Measurements from ENCODE around the gene CD300LF.

The CD300LF gene

DNA sequence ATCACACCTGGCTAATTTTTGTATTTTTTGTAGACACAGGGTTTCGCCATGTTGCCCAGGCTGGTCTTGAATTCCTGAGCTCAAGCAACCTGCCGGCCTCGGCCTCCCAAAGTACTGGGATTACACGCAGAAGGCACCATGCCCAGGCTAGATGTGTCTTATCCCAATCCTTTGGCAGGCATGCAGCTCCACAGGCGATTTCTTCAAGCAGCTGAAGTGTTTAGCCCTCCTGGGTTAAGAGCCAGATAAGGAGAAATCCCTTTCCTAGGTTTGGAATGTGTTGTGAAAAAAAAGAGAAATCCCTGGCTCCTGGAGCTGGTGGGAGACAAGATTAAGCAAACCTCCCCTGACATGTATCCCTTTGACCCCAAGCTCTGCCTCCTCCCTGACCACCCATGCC lies 33.7 kb upstream of the CD300LF start:
- TF ChIP-seq ZFX (IDR thresholded peaks at IDR 0.05; ENCODE audit: borderline replicate concordance), result no peak
- TF ChIP-seq, protein P1, sequence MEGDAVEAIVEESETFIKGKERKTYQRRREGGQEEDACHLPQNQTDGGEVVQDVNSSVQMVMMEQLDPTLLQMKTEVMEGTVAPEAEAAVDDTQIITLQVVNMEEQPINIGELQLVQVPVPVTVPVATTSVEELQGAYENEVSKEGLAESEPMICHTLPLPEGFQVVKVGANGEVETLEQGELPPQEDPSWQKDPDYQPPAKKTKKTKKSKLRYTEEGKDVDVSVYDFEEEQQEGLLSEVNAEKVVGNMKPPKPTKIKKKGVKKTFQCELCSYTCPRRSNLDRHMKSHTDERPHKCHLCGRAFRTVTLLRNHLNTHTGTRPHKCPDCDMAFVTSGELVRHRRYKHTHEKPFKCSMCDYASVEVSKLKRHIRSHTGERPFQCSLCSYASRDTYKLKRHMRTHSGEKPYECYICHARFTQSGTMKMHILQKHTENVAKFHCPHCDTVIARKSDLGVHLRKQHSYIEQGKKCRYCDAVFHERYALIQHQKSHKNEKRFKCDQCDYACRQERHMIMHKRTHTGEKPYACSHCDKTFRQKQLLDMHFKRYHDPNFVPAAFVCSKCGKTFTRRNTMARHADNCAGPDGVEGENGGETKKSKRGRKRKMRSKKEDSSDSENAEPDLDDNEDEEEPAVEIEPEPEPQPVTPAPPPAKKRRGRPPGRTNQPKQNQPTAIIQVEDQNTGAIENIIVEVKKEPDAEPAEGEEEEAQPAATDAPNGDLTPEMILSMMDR (IDR thresholded peaks at IDR 0.05), result no peak
- no peak overlapping the region for H3K27ac ChIP-seq

DNA sequence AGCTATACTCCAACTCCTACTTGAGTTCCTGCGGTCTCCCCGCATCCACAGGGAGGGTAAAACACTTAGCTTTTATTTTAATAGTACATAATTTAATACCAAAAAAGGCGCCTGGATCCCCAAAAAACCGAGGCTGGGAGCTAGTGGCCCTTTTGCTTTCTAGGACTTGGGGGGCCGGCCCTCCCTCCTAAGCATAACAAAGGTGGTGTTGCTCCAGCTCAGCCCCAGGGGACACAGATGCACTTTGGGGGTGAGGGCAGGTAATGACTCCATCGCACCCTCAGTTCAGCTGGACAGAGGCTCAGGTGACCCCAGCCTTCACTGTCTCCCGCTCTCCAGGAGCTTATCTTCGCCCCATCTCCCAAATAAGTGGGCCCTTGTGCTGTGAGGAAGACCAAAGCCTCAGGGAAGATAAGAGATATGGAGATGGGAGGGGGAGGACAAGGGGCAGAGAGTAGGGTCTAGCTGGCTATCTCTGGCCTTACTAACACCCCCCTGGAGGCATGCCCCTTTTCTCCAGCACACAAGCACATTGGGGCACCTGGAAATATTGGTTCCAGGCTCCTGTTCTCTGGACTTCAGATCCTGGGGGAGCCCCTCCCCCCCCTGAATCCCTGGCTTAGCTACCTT lies 32.9 kb upstream of the CD300LF start:
- H3K27ac ChIP-seq, result no peak overlapping the region

DNA sequence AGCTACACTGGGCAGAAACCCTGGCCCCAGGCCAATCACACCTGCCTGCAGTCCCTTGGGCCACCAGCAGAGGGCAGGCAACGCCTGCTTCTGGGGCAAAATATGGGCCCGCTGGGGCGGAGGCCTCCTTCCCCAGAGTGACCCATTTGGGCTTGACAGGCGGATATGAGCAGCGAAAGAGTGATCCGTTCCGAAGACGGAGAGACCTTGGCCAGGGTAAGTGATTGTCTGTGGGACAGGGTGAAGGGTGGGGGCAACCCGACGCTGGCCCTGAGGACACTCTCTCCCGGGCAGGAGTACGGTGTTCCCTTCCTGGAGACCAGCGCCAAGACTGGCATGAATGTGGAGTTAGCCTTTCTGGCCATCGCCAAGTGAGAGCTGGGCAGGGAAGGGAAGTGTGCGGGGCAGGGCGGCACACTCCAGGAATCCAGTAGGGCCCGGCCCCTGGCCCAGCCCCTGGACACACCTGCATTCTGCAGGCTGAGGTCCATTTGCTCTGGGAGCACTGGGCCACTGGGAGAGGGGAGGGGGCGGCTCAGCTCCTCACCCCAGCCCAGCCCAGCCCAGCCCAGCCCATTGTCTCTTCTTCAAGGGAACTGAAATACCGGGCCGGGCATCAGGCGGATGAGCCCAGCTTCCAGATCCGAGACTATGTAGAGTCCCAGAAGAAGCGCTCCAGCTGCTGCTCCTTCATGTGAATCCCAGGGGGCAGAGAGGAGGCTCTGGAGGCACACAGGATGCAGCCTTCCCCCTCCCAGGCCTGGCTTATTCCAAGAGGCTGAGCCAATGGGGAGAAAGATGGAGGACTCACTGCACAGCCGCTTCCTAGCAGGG lies 32.2 kb upstream of the CD300LF start:
- H3K27ac ChIP-seq, result no peak overlapping the region
- TF ChIP-seq, protein P1 (IDR thresholded peaks at IDR 0.05), result peak; percentile 98
- TF ChIP-seq ZFX (IDR thresholded peaks at IDR 0.05; ENCODE audit: borderline replicate concordance), result no peak

More for the DNA sequence above, 32.9 kb upstream of the CD300LF start:
- TF ChIP-seq, protein P1 (IDR thresholded peaks at IDR 0.05), result no peak
- TF ChIP-seq ZFX (IDR thresholded peaks at IDR 0.05; ENCODE audit: borderline replicate concordance), result no peak

DNA sequence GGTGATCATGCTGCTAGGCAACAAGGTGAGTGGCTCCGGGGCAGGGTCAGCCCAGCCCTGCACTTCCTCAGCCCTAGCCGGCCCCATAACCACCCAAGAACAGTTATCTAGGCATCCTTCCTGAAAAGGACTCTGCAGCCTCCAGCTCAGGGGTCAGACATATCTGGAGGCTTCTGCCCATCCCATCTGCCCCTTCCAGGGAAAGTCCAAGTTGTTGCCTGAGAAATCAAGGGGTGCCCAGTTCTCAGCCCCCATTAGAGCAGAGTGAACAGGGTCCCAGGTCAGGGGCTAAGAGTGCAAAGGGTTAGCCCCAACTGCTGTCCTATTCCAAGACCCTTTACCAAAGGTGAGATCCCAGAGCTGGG lies 31.6 kb upstream of the CD300LF start:
- TF ChIP-seq ZFX (IDR thresholded peaks at IDR 0.05; ENCODE audit: borderline replicate concordance), result no peak
- TF ChIP-seq, protein P1 (IDR thresholded peaks at IDR 0.05), result no peak
- H3K27ac ChIP-seq, result no peak overlapping the region

DNA sequence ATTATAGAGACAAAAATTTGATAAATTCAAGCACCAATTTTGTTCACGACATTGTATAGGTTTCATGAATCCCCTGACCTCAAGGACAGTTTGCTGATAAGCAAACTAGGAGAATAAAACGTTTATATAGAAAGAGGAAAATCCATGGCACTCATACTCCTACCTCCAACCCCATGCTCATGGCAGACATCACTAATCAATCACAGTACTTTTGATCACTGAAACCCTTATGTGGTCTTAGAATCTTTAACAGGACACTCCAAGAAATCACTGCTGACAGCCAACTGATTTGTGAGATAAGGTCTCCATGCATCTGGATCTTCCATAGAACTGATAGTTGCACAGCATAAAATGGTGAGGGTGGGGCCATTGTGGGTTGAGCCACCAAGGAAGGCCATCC lies 31.0 kb upstream of the CD300LF start:
- TF ChIP-seq ZFX (IDR thresholded peaks at IDR 0.05; ENCODE audit: borderline replicate concordance), result no peak
- TF ChIP-seq, protein P1 (IDR thresholded peaks at IDR 0.05), result no peak
- H3K27ac ChIP-seq, result no peak overlapping the region

DNA sequence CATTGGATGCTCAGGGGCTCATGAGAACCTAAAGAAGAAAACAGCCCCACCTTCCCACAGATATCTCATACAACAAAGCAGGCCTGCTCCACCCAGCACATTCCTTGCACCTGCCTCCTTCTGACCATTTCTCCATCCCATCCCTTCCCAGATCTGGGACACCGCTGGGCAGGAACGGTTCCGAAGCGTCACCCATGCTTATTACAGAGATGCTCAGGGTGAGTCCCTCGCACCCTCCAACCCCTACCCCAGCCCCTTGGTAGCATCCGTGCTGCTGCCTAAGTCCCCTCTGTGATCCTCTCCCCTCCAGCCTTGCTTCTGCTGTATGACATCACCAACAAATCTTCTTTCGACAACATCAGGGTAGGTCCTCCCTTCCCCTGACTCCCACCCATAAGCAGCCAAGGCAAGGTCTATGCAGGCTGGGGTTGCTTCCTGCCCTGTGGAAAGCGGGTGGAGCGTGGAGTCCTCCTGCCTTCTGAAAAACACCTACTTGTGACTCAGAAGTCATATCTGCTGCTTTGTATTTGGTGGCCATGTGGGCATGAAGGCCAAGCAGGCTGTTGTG lies 30.3 kb upstream of the CD300LF start:
- H3K27ac ChIP-seq, result no peak overlapping the region

More for the DNA sequence above, 30.3 kb upstream of the CD300LF start:
- no peak for TF ChIP-seq ZFX (IDR thresholded peaks at IDR 0.05; ENCODE audit: borderline replicate concordance)
- TF ChIP-seq, protein P1 (IDR thresholded peaks at IDR 0.05), result no peak

Measured in 22Rv1 (cell line).